Activated T-helper 9 cell treated with anti-CD3 and anti-CD28 coated beads, Interleukin-2, amount 50 U/mL, for 16 hours (primary cell): ENCODE results near the gene MARF1.
"Not testable (repeated sequence)": the region's sequence is repeated elsewhere in the genome, so short reads cannot be mapped to it uniquely, and the experiment has no call there.

Source experiments
- DNase-seq: peaks from one replicate; pipeline ENCODE4 v3.0.0-alpha.2; 2020; ENCODE audit warnings: low read depth

Gene MARF1

GRCh38 chr16:15598648-15599190 lies 44.2 kb downstream of the MARF1 start:
- DNase-seq, result no peak

- DNase-seq, result no peak
Observed at GRCh38 chr16:15597822-15598647, 44.9 kb downstream of the MARF1 start.

- no peak for DNase-seq
Observed at GRCh38 chr16:15597135-15597534, 45.8 kb downstream of the MARF1 start.

- DNase-seq, result no peak
Observed at GRCh38 chr16:15594711-15595320, 48.1 kb downstream of the MARF1 start.

- no peak for DNase-seq
Observed at GRCh38 chr16:15593235-15593634, 49.7 kb downstream of the MARF1 start.

- no peak for DNase-seq
Observed at GRCh38 chr16:15592324-15592723, 50.6 kb downstream of the MARF1 start.

GRCh38 chr16:15587152-15587825 lies 55.7 kb downstream of the MARF1 start:
- DNase-seq, result no peak

- DNase-seq, result no peak
Observed at GRCh38 chr16:15586716-15587115, 56.2 kb downstream of the MARF1 start.

GRCh38 chr16:15585956-15586355 lies 57.0 kb downstream of the MARF1 start:
- no peak for DNase-seq

- DNase-seq, result no peak
Observed at GRCh38 chr16:15583526-15583925, 59.4 kb downstream of the MARF1 start.

GRCh38 chr16:15581127-15581815 lies 61.7 kb downstream of the MARF1 start:
- no peak for DNase-seq

GRCh38 chr16:15578824-15579223 lies 64.1 kb downstream of the MARF1 start:
- no peak for DNase-seq

GRCh38 chr16:15576960-15577958 lies 65.7 kb downstream of the MARF1 start:
- no peak for DNase-seq

GRCh38 chr16:15575293-15576049 lies 67.5 kb downstream of the MARF1 start:
- no peak for DNase-seq

GRCh38 chr16:15574614-15574948 lies 68.4 kb downstream of the MARF1 start:
- no peak for DNase-seq

GRCh38 chr16:15573896-15574613 lies 68.9 kb downstream of the MARF1 start:
- DNase-seq, result not testable (repeated sequence)

GRCh38 chr16:15573274-15573895 lies 69.6 kb downstream of the MARF1 start:
- no peak for DNase-seq

GRCh38 chr16:15572329-15573001 lies 70.5 kb downstream of the MARF1 start:
- no peak for DNase-seq

- DNase-seq, result no peak
Observed at GRCh38 chr16:15571557-15571956, 71.4 kb downstream of the MARF1 start.
